Fibroblast of pulmonary artery (primary cell): ENCODE measurements around the gene ADCY10.

ENCODE experiments used
- DNase-seq: peaks from one replicate; pipeline ENCODE4 v3.0.0-alpha.2; 2010; ENCODE audit warnings: low read depth
- H3K4me3 ChIP-seq: replicated peaks from 2 replicates; pipeline ENCODE4 v1.5.1; 2011; ENCODE audit warnings: low read depth, mild to moderate bottlenecking, control low read depth, low read length, moderate library complexity
- TF ChIP-seq, protein P1 (sequence below): IDR thresholded peaks from 2 replicates; pipeline ENCODE4 v1.5.1; 2011; ENCODE audit warnings: mild to moderate bottlenecking, control low read depth, low read length, inconsistent platforms; ENCODE audit errors: missing control alignments

Gene ADCY10

GRCh38 chr1:167789501-167789900 lies 124.4 kb downstream of the ADCY10 start:
- H3K4me3 ChIP-seq: no peak overlapping the region
- TF ChIP-seq, protein P1, sequence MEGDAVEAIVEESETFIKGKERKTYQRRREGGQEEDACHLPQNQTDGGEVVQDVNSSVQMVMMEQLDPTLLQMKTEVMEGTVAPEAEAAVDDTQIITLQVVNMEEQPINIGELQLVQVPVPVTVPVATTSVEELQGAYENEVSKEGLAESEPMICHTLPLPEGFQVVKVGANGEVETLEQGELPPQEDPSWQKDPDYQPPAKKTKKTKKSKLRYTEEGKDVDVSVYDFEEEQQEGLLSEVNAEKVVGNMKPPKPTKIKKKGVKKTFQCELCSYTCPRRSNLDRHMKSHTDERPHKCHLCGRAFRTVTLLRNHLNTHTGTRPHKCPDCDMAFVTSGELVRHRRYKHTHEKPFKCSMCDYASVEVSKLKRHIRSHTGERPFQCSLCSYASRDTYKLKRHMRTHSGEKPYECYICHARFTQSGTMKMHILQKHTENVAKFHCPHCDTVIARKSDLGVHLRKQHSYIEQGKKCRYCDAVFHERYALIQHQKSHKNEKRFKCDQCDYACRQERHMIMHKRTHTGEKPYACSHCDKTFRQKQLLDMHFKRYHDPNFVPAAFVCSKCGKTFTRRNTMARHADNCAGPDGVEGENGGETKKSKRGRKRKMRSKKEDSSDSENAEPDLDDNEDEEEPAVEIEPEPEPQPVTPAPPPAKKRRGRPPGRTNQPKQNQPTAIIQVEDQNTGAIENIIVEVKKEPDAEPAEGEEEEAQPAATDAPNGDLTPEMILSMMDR: no peak
- DNase-seq: no peak

DNA sequence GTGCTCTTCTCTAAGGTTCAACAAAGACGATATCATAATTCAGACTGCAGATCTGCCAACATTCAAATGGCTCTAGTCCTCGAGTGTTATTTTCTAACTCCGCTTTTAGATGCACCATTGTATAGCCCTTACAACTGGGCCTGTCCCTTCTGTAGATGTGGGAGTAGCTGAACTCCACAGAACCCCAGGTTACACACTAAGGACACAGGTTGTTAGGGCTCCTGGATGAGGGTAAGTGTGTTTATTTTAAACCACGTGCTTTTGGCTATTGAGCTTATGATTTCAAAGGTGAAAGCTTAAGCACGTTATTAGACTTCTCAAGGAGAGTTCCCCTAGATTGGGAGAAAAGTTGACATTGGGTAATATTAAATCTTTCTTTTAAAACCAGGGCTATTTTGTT lies 127.4 kb downstream of the ADCY10 start:
- H3K4me3 ChIP-seq: no peak overlapping the region
- TF ChIP-seq, protein P1: no peak
- DNase-seq: no peak

DNA sequence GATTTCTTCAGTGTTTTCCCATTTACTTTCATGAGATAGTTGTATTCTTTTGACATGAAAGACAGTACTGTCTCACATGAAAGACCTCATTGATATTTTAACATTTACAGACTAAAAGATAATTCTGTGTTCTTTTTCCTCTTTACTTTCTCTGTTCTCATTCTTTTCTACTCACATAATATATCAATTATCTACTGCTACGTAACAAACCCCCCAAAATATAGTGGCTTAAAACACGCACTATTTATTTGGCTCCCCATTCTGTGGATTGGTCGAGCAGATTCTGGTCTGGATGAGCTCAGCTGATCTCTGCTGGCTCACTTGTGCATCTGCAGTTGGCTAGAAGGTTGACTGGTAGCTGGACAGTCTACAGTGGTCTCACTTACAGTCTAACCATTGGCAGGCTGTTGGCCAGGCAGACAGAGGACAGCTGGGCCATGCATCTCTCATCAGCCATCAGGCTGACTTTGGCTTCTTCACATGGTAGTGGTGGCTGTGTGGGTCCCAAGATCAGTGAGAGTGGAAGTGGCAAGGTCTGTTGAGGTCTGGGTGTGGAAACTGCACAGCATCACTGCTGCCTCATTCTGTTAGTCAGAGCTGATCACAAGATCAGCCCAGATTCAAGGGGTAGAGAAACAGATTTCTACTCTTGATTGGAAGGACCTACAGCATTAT lies 128.9 kb downstream of the ADCY10 start:
- DNase-seq: no peak
- H3K4me3 ChIP-seq: no peak overlapping the region
- TF ChIP-seq, protein P1: no peak

GRCh38 chr1:167782946-167783345 lies 131.0 kb downstream of the ADCY10 start:
- H3K4me3 ChIP-seq: no peak overlapping the region
- DNase-seq: no peak
- TF ChIP-seq, protein P1: no peak

DNA sequence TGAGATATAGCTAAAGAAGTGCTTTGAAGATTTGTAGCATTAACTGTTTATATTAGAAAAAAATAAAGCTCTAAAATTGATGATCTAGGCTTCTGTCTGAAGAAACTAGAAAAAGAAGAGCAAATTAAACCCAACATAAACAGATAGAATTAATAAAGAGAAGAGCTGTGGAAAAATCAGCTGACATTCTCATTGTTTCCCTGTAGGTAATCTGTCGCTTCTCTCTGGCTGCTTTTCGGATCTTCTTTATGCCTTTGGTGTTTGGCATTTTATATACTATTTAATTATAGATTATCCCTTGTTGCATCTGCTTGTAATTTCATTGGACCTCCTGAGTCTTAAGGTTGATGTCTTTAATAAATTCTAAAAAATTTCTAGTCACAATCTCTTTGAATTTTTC lies 132.4 kb downstream of the ADCY10 start:
- TF ChIP-seq, protein P1: no peak
- no peak overlapping the region for H3K4me3 ChIP-seq
- no peak for DNase-seq

DNA sequence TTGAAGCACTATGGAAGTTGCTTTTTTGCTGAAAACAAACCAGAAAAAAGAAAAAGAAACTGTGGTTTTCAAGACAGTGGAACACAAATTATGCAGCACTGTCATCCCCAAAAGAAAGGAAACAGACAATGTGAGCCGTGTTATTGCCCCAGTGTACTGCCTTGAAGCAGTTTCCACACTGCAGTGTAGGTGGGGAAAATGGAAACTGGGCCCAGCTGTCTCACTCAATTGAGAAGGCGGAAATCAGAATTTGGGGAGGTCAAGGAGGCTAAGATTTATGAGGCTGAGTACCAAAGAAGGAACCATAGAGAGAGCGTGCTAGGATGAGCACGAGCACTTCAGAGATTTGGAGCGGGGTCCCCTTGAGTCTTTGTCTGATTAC lies 136.7 kb downstream of the ADCY10 start:
- no peak for DNase-seq
- TF ChIP-seq, protein P1: no peak
- H3K4me3 ChIP-seq: no peak overlapping the region

DNA sequence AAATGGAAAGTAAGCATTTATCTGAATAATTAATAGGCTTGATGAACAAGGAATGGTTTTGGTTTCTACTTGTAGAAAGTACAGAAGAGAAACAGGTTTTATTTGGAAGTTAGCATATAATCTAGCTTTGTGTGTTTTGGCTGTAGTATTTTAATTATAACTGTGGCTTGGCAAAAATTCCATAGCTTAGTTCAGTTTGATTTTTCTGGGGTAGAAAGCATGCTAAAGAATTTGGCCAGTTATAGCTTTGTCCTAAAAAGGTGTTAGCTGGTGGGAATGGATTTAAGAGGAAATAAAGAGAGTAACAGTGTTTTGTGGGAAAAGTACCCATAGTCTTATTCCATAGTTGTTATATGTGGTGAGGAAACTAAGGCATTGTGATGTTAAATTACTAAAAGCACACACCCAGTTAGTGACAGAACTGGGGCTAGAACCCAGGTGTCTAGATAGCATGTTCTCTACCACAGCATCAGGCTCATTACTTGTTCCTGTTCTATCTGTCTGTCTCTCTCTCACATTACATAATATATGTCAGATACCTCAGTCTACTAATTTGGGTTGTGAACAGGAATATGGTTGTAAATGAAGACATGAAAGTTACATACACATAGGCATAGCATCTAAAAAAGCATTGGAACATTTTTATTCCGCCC lies 137.2 kb downstream of the ADCY10 start:
- TF ChIP-seq, protein P1: no peak
- H3K4me3 ChIP-seq: no peak overlapping the region
- no peak for DNase-seq
